Testis (tissue), 2 donors: ENCODE data around the gene RIBC2.

Experiments
- POLR2A ChIP-seq: fragments of 450-650 bp; IDR thresholded peaks from one replicate; pipeline ENCODE4 v1.6.1; 2017; ENCODE audit warnings: antibody characterized with exemption, mild to moderate bottlenecking, moderate library complexity
- TF ChIP-seq, protein P1 (sequence below), 3 experiments: fragments of 450-650 bp in 2 of 3; fragments of 200-600 bp in 1 of 3; sonication (generic) in 1 of 3; IDR thresholded peaks; one replicate each; pipeline ENCODE4 v1.5.1; 2016 to 2019; ENCODE audit warnings: antibody characterized with exemption in 3 of 3, mild to moderate bottlenecking in 2 of 3, moderate library complexity in 1 of 3

DNA sequence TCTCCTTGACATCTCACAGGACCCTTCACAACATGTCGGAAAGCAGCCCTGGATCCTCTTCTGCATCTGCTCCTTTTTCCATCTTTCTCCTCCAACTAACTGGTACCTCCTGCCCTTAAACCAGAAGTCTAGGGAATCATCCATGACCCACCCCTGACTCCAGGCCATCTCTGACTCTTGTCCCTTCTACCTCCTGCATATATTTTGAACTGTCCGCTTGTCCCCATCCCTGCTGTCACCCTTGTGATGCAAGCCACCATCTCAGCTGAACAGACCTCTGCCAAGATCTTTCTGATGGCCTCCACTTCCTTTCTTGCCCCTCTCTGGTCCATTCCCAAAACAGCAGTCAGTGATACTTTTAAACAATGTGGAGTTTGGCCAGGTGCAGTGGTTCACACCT is 7.0 kb downstream of the RIBC2 start:
- TF ChIP-seq, protein P1, sequence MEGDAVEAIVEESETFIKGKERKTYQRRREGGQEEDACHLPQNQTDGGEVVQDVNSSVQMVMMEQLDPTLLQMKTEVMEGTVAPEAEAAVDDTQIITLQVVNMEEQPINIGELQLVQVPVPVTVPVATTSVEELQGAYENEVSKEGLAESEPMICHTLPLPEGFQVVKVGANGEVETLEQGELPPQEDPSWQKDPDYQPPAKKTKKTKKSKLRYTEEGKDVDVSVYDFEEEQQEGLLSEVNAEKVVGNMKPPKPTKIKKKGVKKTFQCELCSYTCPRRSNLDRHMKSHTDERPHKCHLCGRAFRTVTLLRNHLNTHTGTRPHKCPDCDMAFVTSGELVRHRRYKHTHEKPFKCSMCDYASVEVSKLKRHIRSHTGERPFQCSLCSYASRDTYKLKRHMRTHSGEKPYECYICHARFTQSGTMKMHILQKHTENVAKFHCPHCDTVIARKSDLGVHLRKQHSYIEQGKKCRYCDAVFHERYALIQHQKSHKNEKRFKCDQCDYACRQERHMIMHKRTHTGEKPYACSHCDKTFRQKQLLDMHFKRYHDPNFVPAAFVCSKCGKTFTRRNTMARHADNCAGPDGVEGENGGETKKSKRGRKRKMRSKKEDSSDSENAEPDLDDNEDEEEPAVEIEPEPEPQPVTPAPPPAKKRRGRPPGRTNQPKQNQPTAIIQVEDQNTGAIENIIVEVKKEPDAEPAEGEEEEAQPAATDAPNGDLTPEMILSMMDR (IDR thresholded peaks at IDR 0.05) = no peak
- TF ChIP-seq POLR2A = no peak
